Peyer's patch (tissue), 4 donors: Measurements from ENCODE around the gene HK2.

Source experiments
- POLR2A ChIP-seq, 2 donors: fragments of 450-650 bp; IDR thresholded peaks; one replicate each; pipeline ENCODE4 v1.5.1; 2017; ENCODE audit warnings: antibody characterized with exemption in 2 of 2, mild to moderate bottlenecking in 2 of 2, moderate library complexity in 2 of 2
- TF ChIP-seq, protein P1 (sequence below), 6 experiments: fragments of 450-650 bp in 4 of 6; fragments of 200-600 bp in 2 of 6; sonication (generic) in 1 of 6; IDR thresholded peaks; one replicate each; pipeline ENCODE4 v1.5.1; 2017 to 2019; ENCODE audit warnings: antibody characterized with exemption in 6 of 6, mild to moderate bottlenecking in 3 of 6, moderate library complexity in 1 of 6

DNA sequence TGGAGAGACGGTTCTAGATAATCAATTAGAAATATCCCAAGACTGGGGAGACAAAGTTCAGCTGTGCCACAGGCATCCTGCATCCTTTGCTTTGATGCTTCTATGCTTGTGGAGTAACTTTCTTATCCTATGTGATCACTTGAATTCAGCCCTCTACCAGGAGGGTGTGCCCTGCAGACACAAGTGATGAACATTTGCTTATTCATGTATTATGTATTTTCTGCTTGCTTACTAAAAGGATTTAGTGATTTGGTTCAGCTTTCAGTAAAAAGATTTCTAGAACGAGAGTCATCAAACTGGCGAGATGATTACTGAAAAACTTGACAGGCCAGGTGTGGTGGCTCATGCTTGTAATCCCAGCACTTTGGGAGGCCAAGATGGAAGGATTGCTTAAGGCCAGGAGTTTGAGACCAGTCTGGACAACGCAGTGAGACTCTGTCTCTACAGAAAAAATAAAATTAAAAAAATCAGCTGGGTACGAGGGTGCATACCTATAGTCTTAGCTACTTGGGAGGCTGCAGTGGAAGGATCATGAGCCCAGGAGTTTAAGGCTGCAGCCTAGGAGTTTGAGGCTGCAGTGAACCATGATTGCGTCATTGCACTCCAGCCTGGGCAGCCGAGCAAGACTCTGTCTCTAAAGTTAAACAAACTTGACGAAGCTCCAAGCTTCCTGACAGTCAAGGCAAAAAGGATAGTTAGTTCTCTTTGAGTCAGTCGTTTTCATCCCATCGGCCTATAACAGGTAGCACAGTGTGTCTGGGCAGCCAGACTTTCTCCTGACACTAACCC, 13.3 kb downstream of the HK2 start:
- TF ChIP-seq, protein P1, sequence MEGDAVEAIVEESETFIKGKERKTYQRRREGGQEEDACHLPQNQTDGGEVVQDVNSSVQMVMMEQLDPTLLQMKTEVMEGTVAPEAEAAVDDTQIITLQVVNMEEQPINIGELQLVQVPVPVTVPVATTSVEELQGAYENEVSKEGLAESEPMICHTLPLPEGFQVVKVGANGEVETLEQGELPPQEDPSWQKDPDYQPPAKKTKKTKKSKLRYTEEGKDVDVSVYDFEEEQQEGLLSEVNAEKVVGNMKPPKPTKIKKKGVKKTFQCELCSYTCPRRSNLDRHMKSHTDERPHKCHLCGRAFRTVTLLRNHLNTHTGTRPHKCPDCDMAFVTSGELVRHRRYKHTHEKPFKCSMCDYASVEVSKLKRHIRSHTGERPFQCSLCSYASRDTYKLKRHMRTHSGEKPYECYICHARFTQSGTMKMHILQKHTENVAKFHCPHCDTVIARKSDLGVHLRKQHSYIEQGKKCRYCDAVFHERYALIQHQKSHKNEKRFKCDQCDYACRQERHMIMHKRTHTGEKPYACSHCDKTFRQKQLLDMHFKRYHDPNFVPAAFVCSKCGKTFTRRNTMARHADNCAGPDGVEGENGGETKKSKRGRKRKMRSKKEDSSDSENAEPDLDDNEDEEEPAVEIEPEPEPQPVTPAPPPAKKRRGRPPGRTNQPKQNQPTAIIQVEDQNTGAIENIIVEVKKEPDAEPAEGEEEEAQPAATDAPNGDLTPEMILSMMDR (IDR thresholded peaks at IDR 0.05), result no peak
- no peak for TF ChIP-seq POLR2A (IDR thresholded peaks at IDR 0.05)
